ENCODE data around the gene PSMG4. TPM values are rescaled to one million over a fixed set of nuclear protein-coding genes. Genes with fewer than 3 reads are reported as not detected.

Gene PSMG4
- total and polyA plus RNA-seq, 10 of the 15 experiments (the other 5 are each of a cell fraction or from before 2014, with no cell fraction given) = 7.1 to 62.6 (median 29.8) TPM

- TF ChIP-seq ZNF592 (IDR thresholded peaks at IDR 0.05) = no peak
- TF ChIP-seq GATAD2B (conservative IDR thresholded peaks at IDR 0.05; ENCODE audit: low read depth) = no peak
- TF ChIP-seq JUND (IDR thresholded peaks at IDR 0.05; ENCODE audit: low read depth, low read length) = no peak
- TF ChIP-seq MTA3 (IDR thresholded peaks at IDR 0.05; ENCODE audit: borderline replicate concordance, low read length) = no peak
Observed at GRCh38 chr6:3261921-3262320, 3.2 kb downstream of the PSMG4 start (continued).

DNA sequence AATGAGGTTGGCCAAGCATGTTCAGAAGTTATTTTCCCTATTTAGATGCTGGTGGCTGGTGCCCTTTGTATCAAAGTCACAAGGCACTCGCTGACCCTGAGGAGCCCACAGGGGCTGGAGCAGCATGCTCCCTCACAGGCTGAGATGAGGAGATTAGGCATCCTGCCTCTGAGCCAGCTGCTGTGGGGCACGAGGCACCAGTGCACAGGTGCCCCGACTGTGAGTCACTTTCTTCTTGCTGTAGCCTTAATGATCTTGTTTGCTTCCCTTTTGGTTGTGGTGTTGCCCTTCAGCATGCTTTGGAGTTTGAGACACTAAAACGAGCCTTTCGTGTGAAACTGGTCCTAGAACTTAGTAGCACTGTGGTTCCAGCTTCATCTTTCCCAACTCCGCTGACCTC lies 4.3 kb downstream of the PSMG4 start:
- in situ Hi-C loops (cut with MboI) = no loop called here
- WGBS (ENCODE audit: insufficient coverage, insufficient replicate concordance, low lambda C conversion rate, missing lambda C conversion rate) = 87% methylated on average over 6 of the region's 6 CpGs
- ChIA-PET SMC1A (ENCODE audit: uncharacterized antibody, unreplicated experiment) (interaction anchor here (1.6 kb wide), 1 partner anchor 746 kb away, joined by 3 read pairs; no protein-coding TSS in a partner anchor), RAD21 (ENCODE audit: unreplicated experiment) (no interaction called here), CTCF (interaction anchor here (1.5 to 4.4 kb wide), 2 partner anchors 13 to 137 kb away, joined by 7 to 26 read pairs; no protein-coding TSS in a partner anchor), POLR2A (no interaction called here)
- no peak overlapping the region for H3K9ac ChIP-seq (ENCODE audit: control insufficient read depth, insufficient read depth, low read length)
- intact Hi-C loops (cut with micrococcal nuclease; ENCODE audit: unreplicated experiment) = no loop called here
- BruUV-seq (replicated peaks) = no TSS peak
- no peak overlapping the region for H2AFZ ChIP-seq (ENCODE audit: control insufficient read depth, low read depth, low read length)
- no peak overlapping the region for H3K4me3 ChIP-seq
- no peaks in the 10 kb centered on the region for H4K20me1 ChIP-seq (ENCODE audit: control insufficient read depth, insufficient read depth)
- H3K27ac ChIP-seq (ENCODE audit: control insufficient read depth, insufficient read depth) = no peak overlapping the region
- DNase-seq (ENCODE audit: low read depth, low spot score) = no peak
- no peak for FAIRE-seq
- H3K27me3 ChIP-seq (replicated peaks in 1 of 2; ENCODE audit: control insufficient read depth in 2 of 2, insufficient read depth in 2 of 2, low read length in 1 of 2) = no peaks in the 10 kb centered on the region
- no peak for ATAC-seq
- no peaks in the 10 kb centered on the region for H3K4me1 ChIP-seq (ENCODE audit: control insufficient read depth, insufficient read depth, low read length)
- no peaks in the 10 kb centered on the region; the same call in 2 of the 3 replicates for H3K9me3 ChIP-seq (replicated peaks; ENCODE audit: control insufficient read depth, insufficient read depth, low read length)
- H3K36me3 ChIP-seq (ENCODE audit: control insufficient read depth in 2 of 2, insufficient read depth in 2 of 2, low read length in 1 of 2) = peaks cover 13 to 15% of the 10 kb centered on the region in 2 experiments
- peaks cover 51% of the 10 kb centered on the region for H3K79me2 ChIP-seq (ENCODE audit: control insufficient read depth, insufficient read depth, low read length)
- H3K4me2 ChIP-seq (ENCODE audit: control insufficient read depth, insufficient read depth) = peak overlapping the region; percentile 10; the same call in 1 of the 2 replicates
- TF ChIP-seq CEBPB (IDR thresholded peaks at IDR 0.05; ENCODE audit: borderline replicate concordance in 1 of 2, low read depth in 2 of 2, low read length in 2 of 2) = no peak
- no peak for TF ChIP-seq SMARCA5 (IDR thresholded peaks at IDR 0.05)
- TF ChIP-seq BHLHE40 (IDR thresholded peaks at IDR 0.05; ENCODE audit: borderline replicate concordance in 1 of 2, low read depth in 2 of 2, low read length in 1 of 2) = no peak
- no peak for TF ChIP-seq CREM (IDR thresholded peaks at IDR 0.05; ENCODE audit: low read depth)
- no peak for TF ChIP-seq ZNF592 (IDR thresholded peaks at IDR 0.05)
- no peak for TF ChIP-seq YBX1 (IDR thresholded peaks at IDR 0.05)
- no peak for TF ChIP-seq CHD4 (IDR thresholded peaks at IDR 0.05)
- no peak for TF ChIP-seq SMAD5 (IDR thresholded peaks at IDR 0.05; ENCODE audit: low read depth)
- TF ChIP-seq, protein P1, sequence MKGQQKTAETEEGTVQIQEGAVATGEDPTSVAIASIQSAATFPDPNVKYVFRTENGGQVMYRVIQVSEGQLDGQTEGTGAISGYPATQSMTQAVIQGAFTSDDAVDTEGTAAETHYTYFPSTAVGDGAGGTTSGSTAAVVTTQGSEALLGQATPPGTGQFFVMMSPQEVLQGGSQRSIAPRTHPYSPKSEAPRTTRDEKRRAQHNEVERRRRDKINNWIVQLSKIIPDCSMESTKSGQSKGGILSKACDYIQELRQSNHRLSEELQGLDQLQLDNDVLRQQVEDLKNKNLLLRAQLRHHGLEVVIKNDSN (IDR thresholded peaks at IDR 0.05; ENCODE audit: borderline replicate concordance, extremely low read length, insufficient read depth, low read depth, low read length) = no peak
- no peak for TF ChIP-seq ZNF207 (IDR thresholded peaks at IDR 0.05; ENCODE audit: borderline replicate concordance)

All from GM12878 (cell line).